ENCODE measurements around the gene IDH3A.

The IDH3A gene

GRCh38 chr15:78168608-78169007, 19.4 kb downstream of the IDH3A start:
- DNase-seq (ENCODE audit: low read depth): no peak

GRCh38 chr15:78170848-78171773, 21.9 kb downstream of the IDH3A start:
- no peak for DNase-seq (ENCODE audit: low read depth)

GRCh38 chr15:78171864-78172472, 22.8 kb downstream of the IDH3A start:
- no peak for DNase-seq (ENCODE audit: low read depth)

- no peak for DNase-seq (ENCODE audit: low read depth)
Observed at GRCh38 chr15:78174401-78174800, 25.2 kb downstream of the IDH3A start.

GRCh38 chr15:78175330-78175729, 26.2 kb downstream of the IDH3A start:
- no peak for DNase-seq (ENCODE audit: low read depth)

GRCh38 chr15:78177447-78177873, 28.3 kb downstream of the IDH3A start:
- no peak for DNase-seq (ENCODE audit: low read depth)

- no peak for DNase-seq (ENCODE audit: low read depth)
Observed at GRCh38 chr15:78178064-78178463, 28.9 kb downstream of the IDH3A start.

GRCh38 chr15:78179286-78179840, 30.2 kb downstream of the IDH3A start:
- no peak for DNase-seq (ENCODE audit: low read depth)

- no peak for DNase-seq (ENCODE audit: low read depth)
Observed at GRCh38 chr15:78179906-78180305, 30.7 kb downstream of the IDH3A start.

GRCh38 chr15:78182336-78182700, 33.2 kb downstream of the IDH3A start:
- DNase-seq (ENCODE audit: low read depth): no peak

- no peak for DNase-seq (ENCODE audit: low read depth)
Observed at GRCh38 chr15:78182821-78183220, 33.7 kb downstream of the IDH3A start.

GRCh38 chr15:78192826-78193594, 43.8 kb downstream of the IDH3A start:
- DNase-seq (ENCODE audit: low read depth): no peak

- no peak for DNase-seq (ENCODE audit: low read depth)
Observed at GRCh38 chr15:78193731-78194567, 44.8 kb downstream of the IDH3A start.

- no peak for DNase-seq (ENCODE audit: low read depth)
Observed at GRCh38 chr15:78194568-78194925, 45.4 kb downstream of the IDH3A start.

- no peak for DNase-seq (ENCODE audit: low read depth)
Observed at GRCh38 chr15:78195735-78196201, 46.6 kb downstream of the IDH3A start.

- no peak for DNase-seq (ENCODE audit: low read depth)
Observed at GRCh38 chr15:78197632-78198031, 48.5 kb downstream of the IDH3A start.

GRCh38 chr15:78200276-78200930, 51.2 kb downstream of the IDH3A start:
- no peak for DNase-seq (ENCODE audit: low read depth)

- no peak for DNase-seq (ENCODE audit: low read depth)
Observed at GRCh38 chr15:78201281-78202190, 52.4 kb downstream of the IDH3A start.

GRCh38 chr15:78203346-78204225, 54.4 kb downstream of the IDH3A start:
- DNase-seq (ENCODE audit: low read depth): no peak
